H1 (cell line): ENCODE results near the gene ZNF516. TPM values are rescaled to one million over a fixed set of nuclear protein-coding genes. Genes with fewer than 3 reads are reported as not detected.

Experiments
- CTCF ChIA-PET: fragments of 300-600 bp; sonication (Branson Sonifier 250); formaldehyde crosslinking; loops from one replicate; lab custom pipeline; 2021; ENCODE audit not compliant: partially characterized antibody; lab: Charles Lee
- POLR2A ChIA-PET: fragments of 300-600 bp; sonication (Branson Sonifier 250); formaldehyde crosslinking; loops from one replicate; lab custom pipeline; 2021; ENCODE audit warnings: inconsistent platforms; ENCODE audit not compliant: partially characterized antibody; lab: Charles Lee
- DNase-seq, 2 experiments: peaks; one replicate each; pipeline versions ENCODE4 v3.0.0 to v3.0.0-alpha.2; 2010 to 2022; ENCODE audit warnings: low spot score in 2 of 2, low read depth in 1 of 2, mixed read lengths in 1 of 2
- FAIRE-seq: peaks from 2 replicates; lab custom pipeline; 2011; peaks lifted over from hg19 to GRCh38; lab: Jason Lieb, UNC
- H2AFZ ChIP-seq: 2 replicates; pipeline ENCODE4 v1.8.1; 2012; ENCODE audit warnings: low read length, inconsistent platforms
- H2AK5ac ChIP-seq: 2 replicates; pipeline ENCODE4 v1.6.1; 2013; ENCODE audit warnings: low read depth, low read length
- H2BK120ac ChIP-seq: replicated peaks from 2 replicates; pipeline ENCODE3; 2013; ENCODE audit warnings: low read depth, low read length, inconsistent platforms
- H2BK12ac ChIP-seq: 2 replicates; pipeline ENCODE4 v1.6.1; 2013; ENCODE audit warnings: low read depth, low read length
- H2BK15ac ChIP-seq: 2 replicates; pipeline ENCODE4 v1.6.1; 2013; ENCODE audit warnings: low read length
- H2BK20ac ChIP-seq: 2 replicates; pipeline ENCODE4 v1.6.1; 2013; ENCODE audit warnings: low read length
- H2BK5ac ChIP-seq: 2 replicates; pipeline ENCODE4 v1.6.1; 2013; ENCODE audit warnings: low read depth, low read length
- H3K14ac ChIP-seq: 2 replicates; pipeline ENCODE4 v1.6.1; 2013; ENCODE audit warnings: inconsistent platforms; ENCODE audit not compliant: insufficient read length
- H3K18ac ChIP-seq: 2 replicates; pipeline ENCODE4 v1.6.1; 2013; ENCODE audit warnings: low read length; ENCODE audit errors: extremely low read depth
- H3K23ac ChIP-seq: 2 replicates; pipeline ENCODE4 v1.6.1; 2013; ENCODE audit warnings: inconsistent platforms; ENCODE audit not compliant: insufficient read length
- H3K23me2 ChIP-seq: 2 replicates; pipeline ENCODE4 v1.6.1; 2013; ENCODE audit warnings: low read depth, low read length
- H3K27ac ChIP-seq: 2 replicates; pipeline ENCODE4 v1.6.1; 2011; ENCODE audit warnings: low read depth, low read length, inconsistent platforms
- H3K27me3 ChIP-seq, 4 experiments: replicated peaks in 1 of 4; 1 replicate in 1 of 4; 2 replicates in 3 of 4; pipeline versions ENCODE4 v1.6.1 to v1.8.1; 2011 to 2013; ENCODE audit warnings: low read length in 3 of 4, mild to moderate bottlenecking in 3 of 4, inconsistent platforms in 2 of 4, mixed read lengths in 2 of 4, moderate library complexity in 1 of 4; ENCODE audit not compliant: control insufficient read depth in 3 of 4, insufficient read depth in 3 of 4; ENCODE audit errors: extremely low read depth in 1 of 4
- H3K36me3 ChIP-seq, 4 experiments: 2 replicates each; pipeline versions ENCODE4 v1.6.1 to v1.8.1; 2011 to 2013; ENCODE audit warnings: mild to moderate bottlenecking in 4 of 4, low read length in 3 of 4, moderate library complexity in 2 of 4, control low read depth in 1 of 4, inconsistent platforms in 1 of 4; ENCODE audit not compliant: insufficient read depth in 4 of 4, control insufficient read depth in 2 of 4
- H3K4ac ChIP-seq: replicated peaks from 2 replicates; pipeline ENCODE3; 2013; ENCODE audit warnings: low read length, low read depth, mixed read lengths, inconsistent platforms; ENCODE audit not compliant: insufficient read length
- H3K4me1 ChIP-seq, 4 experiments: replicated peaks in 1 of 4; 1 replicate in 1 of 4; 2 replicates in 3 of 4; pipeline versions ENCODE4 v1.6.1 to v1.8.1; 2011 to 2013; ENCODE audit warnings: low read length in 3 of 4, inconsistent platforms in 2 of 4, mixed read lengths in 1 of 4; ENCODE audit not compliant: insufficient read depth in 4 of 4, control insufficient read depth in 3 of 4
- H3K4me2 ChIP-seq, 2 experiments: 2 replicates each; pipeline versions ENCODE4 v1.6.1 to v1.8.1; 2011 to 2013; ENCODE audit warnings: low read depth in 2 of 2, low read length in 2 of 2, control low read depth in 1 of 2, inconsistent platforms in 1 of 2, mild to moderate bottlenecking in 1 of 2; ENCODE audit not compliant: insufficient read depth in 1 of 2
- H3K4me3 ChIP-seq, 4 experiments: fragments of 200-600, 300-600 bp in 1 of 4; sonication (generic), shearing (Covaris generic), sonication (Bioruptor Twin) in 1 of 4; 2 replicates each; pipeline versions ENCODE4 v1.5.1 to v1.8.1; 2011 to 2016; ENCODE audit warnings: low read length in 4 of 4, low read depth in 3 of 4, control low read depth in 2 of 4, inconsistent platforms in 2 of 4, mild to moderate bottlenecking in 2 of 4, mixed read lengths in 1 of 4, moderate library complexity in 1 of 4; ENCODE audit not compliant: insufficient read depth in 2 of 4; ENCODE audit errors: extremely low read depth in 1 of 4
- H3K56ac ChIP-seq: replicated peaks from 2 replicates; pipeline ENCODE3; 2013; ENCODE audit warnings: low read depth, mild to moderate bottlenecking, mixed read lengths, low read length, inconsistent platforms; ENCODE audit not compliant: insufficient read length
- H3K79me1 ChIP-seq: 2 replicates; pipeline ENCODE4 v1.6.1; 2013; ENCODE audit warnings: low read depth, low read length, control low read depth
- H3K79me2 ChIP-seq, 2 experiments: 2 replicates each; pipeline versions ENCODE4 v1.6.1 to v1.8.1; 2012 to 2013; ENCODE audit warnings: low read length in 2 of 2, mild to moderate bottlenecking in 2 of 2, inconsistent platforms in 1 of 2; ENCODE audit not compliant: insufficient read depth in 2 of 2, control insufficient read depth in 1 of 2
- H3K9ac ChIP-seq, 4 experiments: replicated peaks in 1 of 4; 1 replicate in 1 of 4; 2 replicates in 3 of 4; pipeline versions ENCODE4 v1.6.1 to v1.8.1; 2011 to 2013; ENCODE audit warnings: low read depth in 3 of 4, low read length in 3 of 4, control low read depth in 2 of 4, mild to moderate bottlenecking in 2 of 4, moderate library complexity in 2 of 4, inconsistent platforms in 1 of 4; ENCODE audit errors: extremely low read depth in 1 of 4
- H3K9me3 ChIP-seq, 2 experiments: 2 replicates each; pipeline versions ENCODE4 v1.6.1 to v1.8.1; 2012 to 2013; ENCODE audit warnings: mild to moderate bottlenecking in 2 of 2, moderate library complexity in 2 of 2, control low read depth in 1 of 2, inconsistent platforms in 1 of 2, low read depth in 1 of 2, low read length in 1 of 2, mixed read lengths in 1 of 2; ENCODE audit not compliant: insufficient read depth in 2 of 2
- H4K20me1 ChIP-seq, 2 experiments: replicated peaks in 1 of 2; 2 replicates each; pipeline versions ENCODE3 to v1.8.1; 2011 to 2013; ENCODE audit warnings: inconsistent platforms in 2 of 2, low read length in 2 of 2, mild to moderate bottlenecking in 1 of 2; ENCODE audit not compliant: insufficient read depth in 2 of 2, control insufficient read depth in 1 of 2
- H4K5ac ChIP-seq: 2 replicates; pipeline ENCODE4 v1.6.1; 2013; ENCODE audit warnings: low read length, low read depth, mixed read lengths, inconsistent platforms; ENCODE audit not compliant: insufficient read length
- H4K8ac ChIP-seq: 2 replicates; pipeline ENCODE4 v1.8.0; 2013; ENCODE audit warnings: mild to moderate bottlenecking, moderate library complexity, low read length, inconsistent platforms; ENCODE audit not compliant: insufficient read depth; ENCODE audit errors: extremely low read depth
- H4K91ac ChIP-seq: replicated peaks from 2 replicates; pipeline ENCODE3; 2013; ENCODE audit warnings: low read length, mixed read lengths, inconsistent platforms; ENCODE audit not compliant: insufficient read length
- CHD1 ChIP-seq: IDR thresholded peaks from 2 replicates; pipeline ENCODE4 v1.6.1; 2012; ENCODE audit warnings: low read depth, low read length, improper control_type of control experiment
- EP300 ChIP-seq, 2 experiments: IDR thresholded peaks; 1 replicate in 1 of 2; 2 replicates in 1 of 2; pipeline ENCODE4 v1.6.1; 2011 to 2012; ENCODE audit warnings: low read depth in 2 of 2, low read length in 2 of 2, mild to moderate bottlenecking in 2 of 2, borderline replicate concordance in 1 of 2, inconsistent platforms in 1 of 2, moderate library complexity in 1 of 2
- RXRA ChIP-seq: IDR thresholded peaks from 2 replicates; pipeline ENCODE4 v1.6.1; 2011; ENCODE audit warnings: low read depth, mild to moderate bottlenecking, low read length, moderate library complexity; ENCODE audit not compliant: insufficient read depth
- SP2 ChIP-seq: IDR thresholded peaks from 2 replicates; pipeline ENCODE4 v1.6.1; 2012; ENCODE audit warnings: mild to moderate bottlenecking, low read length, inconsistent platforms
- WGBS, 2 experiments: shearing (Covaris generic) in 1 of 2; methylation state at CpG; one replicate each; pipeline versions ENCODE4 v1.1.6 to v1.1.7; 2013 to 2015; ENCODE audit warnings: low lambda C conversion rate in 2 of 2, mixed read lengths in 2 of 2, inconsistent platforms in 1 of 2, low coverage in 1 of 2, missing lambda C conversion rate in 1 of 2; ENCODE audit not compliant: insufficient replicate concordance in 2 of 2, insufficient coverage in 1 of 2, insufficient read length in 1 of 2; ENCODE audit errors: extremely low coverage in 1 of 2, missing lambda C conversion rate in 1 of 2; 5-methylcytosine and 5-hydroxymethylcytosine counted together
- polyA plus RNA-seq, 7 experiments: library from polyadenylated mRNA; depleted of rRNA in 3 of 7; stranded (reverse) in 5 of 7; unstranded in 2 of 7; fragments of >200 nt in 5 of 7; fragments of 200-250 nt in 2 of 7; gene quantifications; 1 replicate in 5 of 7; 2 replicates in 1 of 7; 4 replicates in 1 of 7; pipeline versions ENCODE4 v1.2.1 to v1.2.3, GENCODE V29; 2011 to 2013; ENCODE audit warnings: missing spikeins in 2 of 7, mixed read lengths in 2 of 7
- total RNA-seq: library from RNA; stranded (reverse); fragmentation: NEBNext Ultra II Directional; extraction: Animal tissue kit (Norgen Biotek cat#: 25700); gene quantifications from 2 replicates; pipeline ENCODE4 v1.2.1, GENCODE V29; 2021

ZNF516 gene
- total and polyA plus RNA-seq, 2 of the 8 experiments (the other 6 are each of a cell fraction or from before 2014, with no cell fraction given), result 7.3 to 17.0 TPM

- no peak overlapping the region for H3K27ac ChIP-seq
- CTCF ChIA-PET, result interaction anchor here (1.0 to 2.3 kb wide), 4 partner anchors 8 to 264 kb away, joined by 3 to 8 read pairs (median 6); no protein-coding TSS in a partner anchor
- WGBS, 2 experiments, result 96% methylated on average over 11 of the region's 11 CpGs; no CpG with 5 or more reads in 1 of the 2 experiments
Observed at GRCh38 chr18:76445741-76446232, 49.3 kb downstream of the ZNF516 start.

More at GRCh38 chr18:76445741-76446232, 49.3 kb downstream of the ZNF516 start:
- Histone ChIP-seq H4K8ac (no peak overlapping the region), H2BK12ac (peak overlapping the region; percentile 60; the same call in 1 of the 2 replicates), H3K27me3 (peaks cover 0 to under 1% (median 0%) of the 10 kb centered on the region in 4 experiments; a peak in 2 of 7 replicates), H3K23ac (no peak overlapping the region), H4K5ac (no peak overlapping the region), H2BK20ac (no peak overlapping the region), H3K4me2 (no peak overlapping the region), H2AK5ac (0 out of 2 replicates have a peak overlapping the region, but pooled peaks have one; percentile 53), H3K4me1 (peaks cover 0 to 2% (median 2%) of the 10 kb centered on the region in 4 experiments; a peak in 4 of 7 replicates), H4K20me1 (peaks cover 2 to 7% of the 10 kb centered on the region in 2 experiments), H3K56ac (no peak overlapping the region), H2AFZ (no peak overlapping the region), H3K18ac (no peak overlapping the region), H4K91ac (no peak overlapping the region), H3K14ac (no peak overlapping the region), H3K4me3 (no peak overlapping the region), H3K79me1 (peaks cover 8% of the 10 kb centered on the region), H3K9me3 (no peaks in the 10 kb centered on the region), H2BK5ac (no peak overlapping the region), H3K4ac (no peak overlapping the region), H3K79me2 (peaks cover 0 to 37% of the 10 kb centered on the region in 2 experiments; a peak in 1 of 4 replicates), H2BK15ac (peak overlapping the region; percentile 72; the same call in 1 of the 2 replicates), H3K9ac (no peak overlapping the region), H2BK120ac (no peak overlapping the region), H3K23me2 (peaks cover 1% of the 10 kb centered on the region), H3K36me3 (peaks cover 0 to 22% (median 7%) of the 10 kb centered on the region in 4 experiments; a peak in 5 of 8 replicates)
- DNase-seq, result no peak
- POLR2A ChIA-PET, result interaction anchor here (1.1 kb wide), 1 partner anchor 35 kb away, joined by 4 read pairs; no protein-coding TSS in a partner anchor
- no peak for FAIRE-seq
- no peak for TF ChIP-seq EP300 (IDR thresholded peaks at IDR 0.05; ENCODE audit: borderline replicate concordance in 1 of 2, low read depth in 2 of 2, low read length in 2 of 2)
- no peak for TF ChIP-seq RXRA
- TF ChIP-seq CHD1, result no peak
- no peak for TF ChIP-seq SP2
